HEK293 (cell line): ENCODE results near the gene DSC2.
A peak's percentile ranks its signal among the peaks of the same experiment; 100 is the strongest.

Experiments
- BCL11B ChIP-seq: fragments of 450-650 bp; formaldehyde crosslinking; IDR thresholded peaks from 2 replicates; pipeline ENCODE4 v1.5.1; 2016; ENCODE audit warnings: low read depth, missing biosample characterization, missing genetic modification characterization
- GLIS1 ChIP-seq: fragments of 450-650 bp; formaldehyde crosslinking; IDR thresholded peaks from 2 replicates; pipeline ENCODE4 v1.5.1; 2016; ENCODE audit warnings: missing biosample characterization, missing genetic modification characterization
- IKZF3 ChIP-seq: fragments of 450-650 bp; IDR thresholded peaks from 2 replicates; pipeline ENCODE4 v1.5.0; 2018; ENCODE audit warnings: missing biosample characterization, mild to moderate bottlenecking, missing genetic modification characterization, moderate library complexity
- PRDM2 ChIP-seq: fragments of 450-650 bp; formaldehyde crosslinking; IDR thresholded peaks from 2 replicates; pipeline ENCODE4 v1.5.1; 2016; ENCODE audit warnings: missing biosample characterization, missing genetic modification characterization, borderline replicate concordance
- TSHZ1 ChIP-seq: fragments of 450-650 bp; formaldehyde crosslinking; IDR thresholded peaks from 2 replicates; pipeline ENCODE4 v1.5.1; 2016; ENCODE audit warnings: missing biosample characterization, missing genetic modification characterization, borderline replicate concordance
- ZNF114 ChIP-seq: fragments of 450-650 bp; formaldehyde crosslinking; IDR thresholded peaks from 2 replicates; pipeline ENCODE4 v1.5.0; 2017; ENCODE audit warnings: missing biosample characterization, missing genetic modification characterization
- ZNF157 ChIP-seq: fragments of 450-650 bp; formaldehyde crosslinking; IDR thresholded peaks from 2 replicates; pipeline ENCODE4 v1.5.1; 2016; ENCODE audit warnings: missing biosample characterization, missing genetic modification characterization
- ZNF16 ChIP-seq: fragments of 450-650 bp; formaldehyde crosslinking; IDR thresholded peaks from 2 replicates; pipeline ENCODE4 v1.5.1; 2016; ENCODE audit warnings: low read depth, missing biosample characterization, missing genetic modification characterization
- ZNF202 ChIP-seq: fragments of 450-650 bp; formaldehyde crosslinking; IDR thresholded peaks from 2 replicates; pipeline ENCODE4 v1.5.1; 2016; ENCODE audit warnings: missing biosample characterization, missing genetic modification characterization, borderline replicate concordance
- ZNF24 ChIP-seq: fragments of 450-650 bp; formaldehyde crosslinking; IDR thresholded peaks from 2 replicates; pipeline ENCODE4 v1.5.1; 2016; ENCODE audit warnings: missing biosample characterization, missing genetic modification characterization
- ZNF404 ChIP-seq: fragments of 450-650 bp; formaldehyde crosslinking; IDR thresholded peaks from 2 replicates; pipeline ENCODE4 v1.5.1; 2017; ENCODE audit warnings: missing biosample characterization, missing genetic modification characterization
- ZNF510 ChIP-seq: fragments of 450-650 bp; formaldehyde crosslinking; IDR thresholded peaks from 2 replicates; pipeline ENCODE4 v1.5.1; 2018; ENCODE audit warnings: mild to moderate bottlenecking, missing genetic modification characterization, missing biosample characterization; ENCODE audit not compliant: insufficient replicate concordance
- ZNF518A ChIP-seq: fragments of 450-650 bp; formaldehyde crosslinking; conservative IDR thresholded peaks from 2 replicates; pipeline ENCODE4 v1.5.1; 2016; ENCODE audit warnings: low read depth, missing biosample characterization, missing genetic modification characterization
- ZNF561 ChIP-seq: fragments of 450-650 bp; IDR thresholded peaks from 2 replicates; pipeline ENCODE4 v1.5.1; 2018; ENCODE audit warnings: missing biosample characterization, missing genetic modification characterization, borderline replicate concordance
- ZNF621 ChIP-seq: fragments of 450-650 bp; formaldehyde crosslinking; IDR thresholded peaks from 2 replicates; pipeline ENCODE4 v1.5.1; 2017; ENCODE audit warnings: missing biosample characterization, missing genetic modification characterization
- ZNF624 ChIP-seq: fragments of 450-650 bp; formaldehyde crosslinking; IDR thresholded peaks from 2 replicates; pipeline ENCODE4 v1.5.1; 2017; ENCODE audit warnings: missing biosample characterization, missing genetic modification characterization
- ZNF664 ChIP-seq: fragments of 450-650 bp; formaldehyde crosslinking; IDR thresholded peaks from 2 replicates; pipeline ENCODE4 v1.5.1; 2016; ENCODE audit warnings: missing biosample characterization, missing genetic modification characterization
- ZNF670 ChIP-seq: fragments of 450-650 bp; formaldehyde crosslinking; IDR thresholded peaks from 2 replicates; pipeline ENCODE4 v1.5.1; 2016; ENCODE audit warnings: missing biosample characterization, missing genetic modification characterization, low read depth
- ZNF677 ChIP-seq: fragments of 450-650 bp; IDR thresholded peaks from 2 replicates; pipeline ENCODE4 v1.5.0; 2018; ENCODE audit warnings: missing biosample characterization, mild to moderate bottlenecking, missing genetic modification characterization, moderate library complexity
- ZXDB ChIP-seq: fragments of 450-650 bp; formaldehyde crosslinking; IDR thresholded peaks from 2 replicates; pipeline ENCODE4 v1.5.1; 2016; ENCODE audit warnings: missing biosample characterization, missing genetic modification characterization
- TF ChIP-seq, protein P1 (sequence below): fragments of 450-650 bp; formaldehyde crosslinking; conservative IDR thresholded peaks from 2 replicates; pipeline ENCODE4 v1.5.1; 2016; ENCODE audit warnings: low read depth, missing biosample characterization, missing genetic modification characterization

The DSC2 gene

GRCh38 chr18:31041271-31042083 lies 60.7 kb downstream of the DSC2 start (continued):
- TF ChIP-seq ZNF518A (tag by site-specific recombination) (no peak), ZNF677 (tag by site-specific recombination) (no peak), ZNF157 (no peak), TSHZ1 (tag by site-specific recombination) (no peak), ZNF202 (tag by site-specific recombination) (no peak), ZNF561 (tag by site-specific recombination) (no peak), ZNF621 (tag by site-specific recombination) (no peak), ZNF24 (no peak), ZXDB (tag by site-specific recombination) (peak; percentile 55), BCL11B (tag by site-specific recombination) (no peak), ZNF664 (no peak), IKZF3 (tag by site-specific recombination) (peak; percentile 27), ZNF510 (no peak), ZNF624 (tag by site-specific recombination) (no peak), ZNF404 (tag by site-specific recombination) (no peak), PRDM2 (tag by site-specific recombination) (peak; percentile 46; the same call in 1 of the 2 replicates), GLIS1 (peak; percentile 70), ZNF16 (no peak), ZNF670 (no peak), ZNF114 (tag by site-specific recombination) (no peak)
- TF ChIP-seq, protein P1, sequence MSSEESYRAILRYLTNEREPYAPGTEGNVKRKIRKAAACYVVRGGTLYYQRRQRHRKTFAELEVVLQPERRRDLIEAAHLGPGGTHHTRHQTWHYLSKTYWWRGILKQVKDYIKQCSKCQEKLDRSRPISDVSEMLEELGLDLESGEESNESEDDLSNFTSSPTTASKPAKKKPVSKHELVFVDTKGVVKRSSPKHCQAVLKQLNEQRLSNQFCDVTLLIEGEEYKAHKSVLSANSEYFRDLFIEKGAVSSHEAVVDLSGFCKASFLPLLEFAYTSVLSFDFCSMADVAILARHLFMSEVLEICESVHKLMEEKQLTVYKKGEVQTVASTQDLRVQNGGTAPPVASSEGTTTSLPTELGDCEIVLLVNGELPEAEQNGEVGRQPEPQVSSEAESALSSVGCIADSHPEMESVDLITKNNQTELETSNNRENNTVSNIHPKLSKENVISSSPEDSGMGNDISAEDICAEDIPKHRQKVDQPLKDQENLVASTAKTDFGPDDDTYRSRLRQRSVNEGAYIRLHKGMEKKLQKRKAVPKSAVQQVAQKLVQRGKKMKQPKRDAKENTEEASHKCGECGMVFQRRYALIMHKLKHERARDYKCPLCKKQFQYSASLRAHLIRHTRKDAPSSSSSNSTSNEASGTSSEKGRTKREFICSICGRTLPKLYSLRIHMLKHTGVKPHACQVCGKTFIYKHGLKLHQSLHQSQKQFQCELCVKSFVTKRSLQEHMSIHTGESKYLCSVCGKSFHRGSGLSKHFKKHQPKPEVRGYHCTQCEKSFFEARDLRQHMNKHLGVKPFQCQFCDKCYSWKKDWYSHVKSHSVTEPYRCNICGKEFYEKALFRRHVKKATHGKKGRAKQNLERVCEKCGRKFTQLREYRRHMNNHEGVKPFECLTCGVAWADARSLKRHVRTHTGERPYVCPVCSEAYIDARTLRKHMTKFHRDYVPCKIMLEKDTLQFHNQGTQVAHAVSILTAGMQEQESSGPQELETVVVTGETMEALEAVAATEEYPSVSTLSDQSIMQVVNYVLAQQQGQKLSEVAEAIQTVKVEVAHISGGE (tag by site-specific recombination) = peak; percentile 92
